ENCODE data around the gene BTBD9. TPM values are rescaled to one million over a fixed set of nuclear protein-coding genes. Genes with fewer than 3 reads are reported as not detected.

BTBD9 gene
- total and polyA plus RNA-seq, 2 of the 13 experiments (the other 11 are each of a cell fraction or from before 2014, with no cell fraction given): 1.2 to 3.0 TPM

DNA sequence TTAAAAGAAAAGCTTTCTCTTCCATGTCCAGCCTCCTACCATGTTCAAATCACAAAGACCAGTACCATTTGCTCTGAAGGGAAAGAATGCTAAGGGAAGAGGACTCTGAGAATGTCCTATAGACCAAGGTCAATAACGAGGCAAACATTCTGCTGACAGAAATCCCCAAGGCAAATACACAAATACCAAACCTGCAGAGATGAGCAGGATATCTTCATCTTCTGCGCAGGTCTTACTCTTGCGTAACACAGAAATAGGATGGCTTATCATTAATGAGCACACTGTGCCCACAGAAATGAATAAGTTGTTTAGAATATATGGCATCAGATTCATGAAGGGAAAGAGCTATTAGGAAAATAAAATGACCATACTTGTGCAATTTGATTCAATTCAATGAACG is 137.3 kb downstream of the BTBD9 start (continued):
- no peak for TF ChIP-seq TOE1 (CRISPR knock-in tag; IDR thresholded peaks at IDR 0.05)
- TF ChIP-seq, protein P1, sequence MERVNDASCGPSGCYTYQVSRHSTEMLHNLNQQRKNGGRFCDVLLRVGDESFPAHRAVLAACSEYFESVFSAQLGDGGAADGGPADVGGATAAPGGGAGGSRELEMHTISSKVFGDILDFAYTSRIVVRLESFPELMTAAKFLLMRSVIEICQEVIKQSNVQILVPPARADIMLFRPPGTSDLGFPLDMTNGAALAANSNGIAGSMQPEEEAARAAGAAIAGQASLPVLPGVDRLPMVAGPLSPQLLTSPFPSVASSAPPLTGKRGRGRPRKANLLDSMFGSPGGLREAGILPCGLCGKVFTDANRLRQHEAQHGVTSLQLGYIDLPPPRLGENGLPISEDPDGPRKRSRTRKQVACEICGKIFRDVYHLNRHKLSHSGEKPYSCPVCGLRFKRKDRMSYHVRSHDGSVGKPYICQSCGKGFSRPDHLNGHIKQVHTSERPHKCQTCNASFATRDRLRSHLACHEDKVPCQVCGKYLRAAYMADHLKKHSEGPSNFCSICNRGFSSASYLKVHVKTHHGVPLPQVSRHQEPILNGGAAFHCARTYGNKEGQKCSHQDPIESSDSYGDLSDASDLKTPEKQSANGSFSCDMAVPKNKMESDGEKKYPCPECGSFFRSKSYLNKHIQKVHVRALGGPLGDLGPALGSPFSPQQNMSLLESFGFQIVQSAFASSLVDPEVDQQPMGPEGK (CRISPR knock-in tag; IDR thresholded peaks at IDR 0.05): peak; percentile 39; the same call in 1 of the 2 replicates
- no peak for TF ChIP-seq SOX6 (IDR thresholded peaks at IDR 0.05)
- TF ChIP-seq SOX6 (CRISPR knock-in tag; IDR thresholded peaks at IDR 0.05): peak; percentile 73
- TF ChIP-seq SALL1 (CRISPR knock-in tag; IDR thresholded peaks at IDR 0.05): peak; percentile 59; the same call in 1 of the 2 replicates
- peak; percentile 99 for TF ChIP-seq MZF1 (CRISPR knock-in tag; IDR thresholded peaks at IDR 0.05; ENCODE audit: borderline replicate concordance)
- TF ChIP-seq ZSCAN29 (CRISPR knock-in tag; conservative IDR thresholded peaks at IDR 0.05): no peak
- TF ChIP-seq, protein P2, sequence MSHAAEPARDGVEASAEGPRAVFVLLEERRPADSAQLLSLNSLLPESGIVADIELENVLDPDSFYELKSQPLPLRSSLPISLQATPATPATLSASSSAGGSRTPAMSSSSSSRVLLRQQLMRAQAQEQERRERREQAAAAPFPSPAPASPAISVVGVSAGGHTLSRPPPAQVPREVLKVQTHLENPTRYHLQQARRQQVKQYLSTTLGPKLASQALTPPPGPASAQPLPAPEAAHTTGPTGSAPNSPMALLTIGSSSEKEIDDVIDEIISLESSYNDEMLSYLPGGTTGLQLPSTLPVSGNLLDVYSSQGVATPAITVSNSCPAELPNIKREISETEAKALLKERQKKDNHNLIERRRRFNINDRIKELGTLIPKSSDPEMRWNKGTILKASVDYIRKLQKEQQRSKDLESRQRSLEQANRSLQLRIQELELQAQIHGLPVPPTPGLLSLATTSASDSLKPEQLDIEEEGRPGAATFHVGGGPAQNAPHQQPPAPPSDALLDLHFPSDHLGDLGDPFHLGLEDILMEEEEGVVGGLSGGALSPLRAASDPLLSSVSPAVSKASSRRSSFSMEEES (CRISPR knock-in tag; IDR thresholded peaks at IDR 0.05): no peak
- no peak; the same call in 1 of the 2 replicates for TF ChIP-seq ELF3 (CRISPR knock-in tag; IDR thresholded peaks at IDR 0.05)
- peak; percentile 77 for TF ChIP-seq FOXA3 (CRISPR knock-in tag; IDR thresholded peaks at IDR 0.05)
- 0 out of 2 replicates have a peak, but pooled peaks have one; percentile 39 for TF ChIP-seq ZFP36L1 (CRISPR knock-in tag; IDR thresholded peaks at IDR 0.05)
- no peak for TF ChIP-seq TSC22D2 (CRISPR knock-in tag; IDR thresholded peaks at IDR 0.05; ENCODE audit: borderline replicate concordance)
- peak; percentile 86 for TF ChIP-seq ZNF644 (CRISPR knock-in tag; IDR thresholded peaks at IDR 0.05; ENCODE audit: low read depth)
- no peak for TF ChIP-seq JARID2 (CRISPR knock-in tag; IDR thresholded peaks at IDR 0.05; ENCODE audit: insufficient replicate concordance)
- TF ChIP-seq, protein P3, sequence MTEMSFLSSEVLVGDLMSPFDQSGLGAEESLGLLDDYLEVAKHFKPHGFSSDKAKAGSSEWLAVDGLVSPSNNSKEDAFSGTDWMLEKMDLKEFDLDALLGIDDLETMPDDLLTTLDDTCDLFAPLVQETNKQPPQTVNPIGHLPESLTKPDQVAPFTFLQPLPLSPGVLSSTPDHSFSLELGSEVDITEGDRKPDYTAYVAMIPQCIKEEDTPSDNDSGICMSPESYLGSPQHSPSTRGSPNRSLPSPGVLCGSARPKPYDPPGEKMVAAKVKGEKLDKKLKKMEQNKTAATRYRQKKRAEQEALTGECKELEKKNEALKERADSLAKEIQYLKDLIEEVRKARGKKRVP (CRISPR knock-in tag; IDR thresholded peaks at IDR 0.05): no peak
- TF ChIP-seq, protein P4, sequence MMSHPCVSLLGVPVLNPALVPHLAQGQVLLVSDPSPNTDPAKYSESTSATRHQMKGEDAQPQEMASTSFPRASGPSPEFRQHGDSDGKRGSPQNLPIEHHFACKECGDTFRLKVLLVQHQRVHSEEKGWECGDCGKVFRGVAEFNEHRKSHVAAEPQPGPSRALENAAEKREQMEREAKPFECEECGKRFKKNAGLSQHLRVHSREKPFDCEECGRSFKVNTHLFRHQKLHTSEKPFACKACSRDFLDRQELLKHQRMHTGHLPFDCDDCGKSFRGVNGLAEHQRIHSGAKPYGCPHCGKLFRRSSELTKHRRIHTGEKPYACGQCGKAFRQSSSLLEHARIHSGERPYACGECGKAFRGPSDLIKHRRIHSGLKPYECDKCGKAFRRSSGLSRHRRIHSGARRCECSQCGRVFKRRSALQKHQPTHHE (CRISPR knock-in tag; IDR thresholded peaks at IDR 0.05; ENCODE audit: borderline replicate concordance): no peak
- TF ChIP-seq, protein P5, sequence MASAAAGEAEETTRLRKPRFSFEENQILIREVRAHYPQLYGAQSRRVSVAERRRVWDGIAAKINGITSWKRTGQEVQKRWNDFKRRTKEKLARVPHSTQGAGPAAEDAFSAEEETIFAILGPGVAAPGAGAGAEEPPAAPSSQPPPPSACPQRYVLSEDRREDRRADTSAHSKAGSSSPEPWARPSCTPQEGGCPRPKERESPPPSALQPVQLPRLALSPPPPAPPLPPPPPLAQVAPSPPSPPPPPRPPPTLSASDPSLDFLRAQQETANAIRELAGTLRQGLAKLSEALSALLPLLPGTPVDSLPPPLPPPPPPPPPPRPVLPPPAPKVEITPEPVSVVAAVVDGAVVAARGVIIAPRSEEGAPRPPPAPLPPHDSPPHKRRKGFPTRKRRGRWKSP (CRISPR knock-in tag; IDR thresholded peaks at IDR 0.05): no peak
- TF ChIP-seq ZMYM3 (CRISPR knock-in tag; IDR thresholded peaks at IDR 0.05): no peak
- no peak for TF ChIP-seq ZZZ3 (CRISPR knock-in tag; IDR thresholded peaks at IDR 0.05; ENCODE audit: borderline replicate concordance)
- no peak for TF ChIP-seq ZMYM2 (CRISPR knock-in tag; IDR thresholded peaks at IDR 0.05)
- peak; percentile 54; the same call in 1 of the 2 replicates for TF ChIP-seq POGZ (CRISPR knock-in tag; IDR thresholded peaks at IDR 0.05)
- TF ChIP-seq NPAS2 (CRISPR knock-in tag; IDR thresholded peaks at IDR 0.05; ENCODE audit: borderline replicate concordance): no peak
- TF ChIP-seq ESRRA (CRISPR knock-in tag; IDR thresholded peaks at IDR 0.05; ENCODE audit: low read depth): peak; percentile 79
- TF ChIP-seq IRF2 (CRISPR knock-in tag; IDR thresholded peaks at IDR 0.05): no peak
- TF ChIP-seq GZF1 (CRISPR knock-in tag; IDR thresholded peaks at IDR 0.05): no peak
- TF ChIP-seq MTA1 (CRISPR knock-in tag; IDR thresholded peaks at IDR 0.05; ENCODE audit: borderline replicate concordance): no peak; the same call in 1 of the 2 replicates
